Endodermal cell (in vitro differentiated cells): ENCODE measurements around the gene TMEM131L. TPM values are rescaled to one million over a fixed set of nuclear protein-coding genes. Genes with fewer than 3 reads are reported as not detected.

Source experiments
- DNase-seq: peaks from one replicate; pipeline ENCODE4 v3.0.0-alpha.2; 2017
- H3K27ac ChIP-seq: 2 replicates; pipeline ENCODE4 v1.5.1; 2013; ENCODE audit warnings: mild to moderate bottlenecking, low read depth, low read length, moderate library complexity
- H3K27me3 ChIP-seq: 2 replicates; pipeline ENCODE4 v1.6.1; 2013; ENCODE audit warnings: mild to moderate bottlenecking, low read length, moderate library complexity; ENCODE audit not compliant: insufficient read depth, control insufficient read depth, poor library complexity, severe bottlenecking
- H3K36me3 ChIP-seq: 2 replicates; pipeline ENCODE4 v1.7.0; 2013; ENCODE audit warnings: mild to moderate bottlenecking, low read length, moderate library complexity; ENCODE audit not compliant: control insufficient read depth, insufficient read depth
- H3K4me1 ChIP-seq: one replicate; pipeline ENCODE4 v1.7.0; 2013; ENCODE audit warnings: low read length; ENCODE audit not compliant: control insufficient read depth, insufficient read depth
- H3K4me3 ChIP-seq: 2 replicates; pipeline ENCODE4 v1.5.1; 2013; ENCODE audit warnings: mild to moderate bottlenecking, low read length, moderate library complexity
- H3K9ac ChIP-seq: 2 replicates; pipeline ENCODE4 v1.6.1; 2013; ENCODE audit warnings: mild to moderate bottlenecking, low read length, moderate library complexity; ENCODE audit not compliant: poor library complexity, severe bottlenecking; ENCODE audit errors: extremely low read depth
- H3K9me3 ChIP-seq: 2 replicates; pipeline ENCODE4 v1.6.1; 2013; ENCODE audit warnings: mild to moderate bottlenecking, low read length, moderate library complexity; ENCODE audit not compliant: control insufficient read depth
- H3K27ac Mint-ChIP-seq: 2 replicates; pipeline ENCODE4 v1.8.0; 2020; ENCODE audit warnings: mixed read lengths
- H3K27me3 Mint-ChIP-seq: 2 replicates; pipeline ENCODE4 v1.8.0; 2021; ENCODE audit warnings: mild to moderate bottlenecking, mixed read lengths; ENCODE audit not compliant: insufficient read depth
- H3K36me3 Mint-ChIP-seq: 2 replicates; pipeline ENCODE4 v1.8.0; 2020; ENCODE audit warnings: low read depth, mixed read lengths
- H3K4me1 Mint-ChIP-seq: 2 replicates; pipeline ENCODE4 v1.8.0; 2020; ENCODE audit warnings: mixed read lengths
- H3K4me3 Mint-ChIP-seq: 2 replicates; pipeline ENCODE4 v1.8.0; 2020; ENCODE audit warnings: mild to moderate bottlenecking, moderate library complexity, mixed read lengths
- H3K9me3 Mint-ChIP-seq: 2 replicates; pipeline ENCODE4 v1.8.0; 2020; ENCODE audit warnings: mild to moderate bottlenecking, mixed read lengths
- WGBS, 2 experiments: methylation state at CpG; one replicate each; pipeline versions ENCODE4 v1.1.5 to v1.1.7; 2013; ENCODE audit warnings: missing lambda C conversion rate in 2 of 2, mixed read lengths in 1 of 2; ENCODE audit not compliant: insufficient coverage in 1 of 2, insufficient read length in 1 of 2; 5-methylcytosine and 5-hydroxymethylcytosine counted together
- total RNA-seq, 2 donors: library from RNA; stranded (reverse); fragmentation: NEBNext Ultra II Directional in 1 of 2; extraction: Animal tissue kit (Norgen Biotek cat#: 25700) in 1 of 2; gene quantifications; 2 replicates in 1 of 2; 3 replicates in 1 of 2; pipeline ENCODE4 v1.2.1, GENCODE V29; 2021
- TF ChIP-seq, protein P1 (sequence below): fragments of 200-600 bp; sonication (generic); conservative IDR thresholded peaks from 2 replicates; pipeline ENCODE4 v1.5.0; 2021; ENCODE audit warnings: antibody characterized with exemption, mild to moderate bottlenecking

The TMEM131L gene
- total RNA-seq, 2 donors from 2014 or later = 6.2 to 10.8 TPM

DNA sequence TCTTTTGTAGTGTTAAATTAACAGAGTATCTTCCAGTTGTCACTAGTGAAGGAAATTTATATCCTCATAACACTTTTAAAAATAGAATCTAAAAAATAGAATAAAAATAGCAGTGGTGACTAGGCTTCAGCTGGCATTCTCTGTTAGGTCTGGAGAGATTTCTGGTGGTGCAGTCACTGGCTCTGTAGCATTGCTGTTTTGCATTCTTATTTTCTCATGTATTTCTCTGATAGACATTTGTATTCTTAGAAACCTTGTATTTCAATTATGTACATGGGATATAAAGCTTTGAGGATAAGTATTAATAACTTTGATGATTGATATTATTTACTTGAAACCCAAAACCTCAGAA is 87.6 kb downstream of the TMEM131L start:
- no peaks in the 10 kb centered on the region for H3K27me3 ChIP-seq
- H3K9ac ChIP-seq = no peak overlapping the region
- peaks cover 7% of the 10 kb centered on the region for H3K4me1 Mint-ChIP-seq
- H3K27ac Mint-ChIP-seq = no peak overlapping the region
- H3K9me3 Mint-ChIP-seq = no peaks in the 10 kb centered on the region
- H3K4me3 Mint-ChIP-seq = no peak overlapping the region
- H3K4me3 ChIP-seq = no peak overlapping the region
- H3K36me3 ChIP-seq = no peaks in the 10 kb centered on the region
- no peaks in the 10 kb centered on the region for H3K9me3 ChIP-seq
- peaks cover 6% of the 10 kb centered on the region for H3K4me1 ChIP-seq
- TF ChIP-seq, protein P1, sequence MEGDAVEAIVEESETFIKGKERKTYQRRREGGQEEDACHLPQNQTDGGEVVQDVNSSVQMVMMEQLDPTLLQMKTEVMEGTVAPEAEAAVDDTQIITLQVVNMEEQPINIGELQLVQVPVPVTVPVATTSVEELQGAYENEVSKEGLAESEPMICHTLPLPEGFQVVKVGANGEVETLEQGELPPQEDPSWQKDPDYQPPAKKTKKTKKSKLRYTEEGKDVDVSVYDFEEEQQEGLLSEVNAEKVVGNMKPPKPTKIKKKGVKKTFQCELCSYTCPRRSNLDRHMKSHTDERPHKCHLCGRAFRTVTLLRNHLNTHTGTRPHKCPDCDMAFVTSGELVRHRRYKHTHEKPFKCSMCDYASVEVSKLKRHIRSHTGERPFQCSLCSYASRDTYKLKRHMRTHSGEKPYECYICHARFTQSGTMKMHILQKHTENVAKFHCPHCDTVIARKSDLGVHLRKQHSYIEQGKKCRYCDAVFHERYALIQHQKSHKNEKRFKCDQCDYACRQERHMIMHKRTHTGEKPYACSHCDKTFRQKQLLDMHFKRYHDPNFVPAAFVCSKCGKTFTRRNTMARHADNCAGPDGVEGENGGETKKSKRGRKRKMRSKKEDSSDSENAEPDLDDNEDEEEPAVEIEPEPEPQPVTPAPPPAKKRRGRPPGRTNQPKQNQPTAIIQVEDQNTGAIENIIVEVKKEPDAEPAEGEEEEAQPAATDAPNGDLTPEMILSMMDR = no peak
- no peaks in the 10 kb centered on the region for H3K36me3 Mint-ChIP-seq
- no peaks in the 10 kb centered on the region for H3K27me3 Mint-ChIP-seq
- no peak overlapping the region for H3K27ac ChIP-seq
- DNase-seq = no peak

DNA sequence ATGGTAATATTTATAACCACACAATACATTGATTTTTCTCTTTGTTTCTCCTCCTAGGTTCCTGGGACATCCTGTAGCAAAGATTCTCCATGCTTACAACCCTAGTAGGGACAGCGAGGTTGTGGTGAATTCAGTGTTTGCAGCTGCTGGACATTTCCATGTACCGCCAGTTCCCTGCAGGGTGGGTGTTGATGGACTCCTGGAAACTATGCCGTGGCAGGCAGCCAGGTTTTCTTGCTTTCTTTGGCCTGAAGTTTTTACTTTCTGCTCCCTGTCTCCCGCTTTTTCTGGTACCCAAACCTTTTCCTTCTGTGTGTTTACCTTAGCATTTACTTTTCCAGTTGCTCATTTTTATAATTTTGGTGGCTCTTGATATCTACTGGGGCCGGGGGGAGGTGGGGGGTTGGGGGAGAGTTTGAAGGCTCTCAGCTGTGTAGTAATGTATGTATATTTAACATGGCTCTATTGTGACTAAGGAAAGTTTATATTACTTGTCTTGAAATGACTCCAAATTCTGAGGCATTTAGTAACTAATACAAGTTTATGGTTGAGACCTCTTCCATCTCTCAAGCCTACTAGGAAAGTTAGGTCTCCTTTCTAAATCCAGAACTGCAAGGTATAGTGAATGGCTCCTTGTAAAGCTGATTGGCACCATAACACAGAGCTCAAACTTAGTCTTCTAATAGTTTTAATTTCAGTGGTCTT is 89.7 kb downstream of the TMEM131L start:
- 86 to 87% methylated on average over 2 to 5 of the region's 5 CpGs for WGBS, 2 experiments
- Mint-ChIP-seq H3K36me3 (peaks cover 16% of the 10 kb centered on the region), H3K4me1 (peaks cover 7% of the 10 kb centered on the region), H3K27ac (no peak overlapping the region), H3K27me3 (no peaks in the 10 kb centered on the region), H3K4me3 (no peak overlapping the region), H3K9me3 (peaks cover 3% of the 10 kb centered on the region)
- H3K36me3 ChIP-seq = no peaks in the 10 kb centered on the region
- H3K9ac ChIP-seq = no peak overlapping the region
- no peaks in the 10 kb centered on the region for H3K27me3 ChIP-seq
- TF ChIP-seq, protein P1 = no peak
- H3K27ac ChIP-seq = no peak overlapping the region
- H3K9me3 ChIP-seq = peaks cover under 1% of the 10 kb centered on the region
- peaks cover 6% of the 10 kb centered on the region for H3K4me1 ChIP-seq
- no peak overlapping the region for H3K4me3 ChIP-seq
- no peak for DNase-seq

DNA sequence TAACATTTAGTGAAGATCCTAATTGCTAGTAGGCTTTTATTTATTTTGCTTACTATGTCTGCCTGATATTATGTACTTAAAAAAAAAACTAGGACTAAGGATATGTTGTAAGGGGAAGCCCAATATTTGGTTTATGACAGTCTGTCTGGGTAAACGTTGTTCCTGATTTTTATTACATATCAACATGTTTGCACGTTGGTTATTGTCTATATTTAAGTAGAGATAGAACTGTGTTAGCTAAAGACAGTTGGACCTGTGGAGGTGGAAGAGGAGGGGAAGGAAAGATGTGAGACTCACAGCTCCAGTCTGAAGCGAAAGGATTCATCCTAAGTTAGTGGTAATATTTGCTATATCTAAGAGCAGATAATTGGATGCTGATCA is 90.3 kb downstream of the TMEM131L start:
- H3K36me3 ChIP-seq = no peaks in the 10 kb centered on the region
- peaks cover 7% of the 10 kb centered on the region for H3K9me3 Mint-ChIP-seq
- H3K27ac ChIP-seq = no peak overlapping the region
- H3K36me3 Mint-ChIP-seq = peaks cover 20% of the 10 kb centered on the region
- H3K4me1 ChIP-seq = peaks cover 6% of the 10 kb centered on the region
- TF ChIP-seq, protein P1 = no peak
- H3K4me3 Mint-ChIP-seq = no peak overlapping the region
- H3K4me3 ChIP-seq = no peak overlapping the region
- H3K27me3 Mint-ChIP-seq = no peaks in the 10 kb centered on the region
- peaks cover 3% of the 10 kb centered on the region for H3K9me3 ChIP-seq
- no peaks in the 10 kb centered on the region for H3K27me3 ChIP-seq
- no peak for DNase-seq
- peaks cover 7% of the 10 kb centered on the region for H3K4me1 Mint-ChIP-seq
- 89% methylated on average over 3 of the region's 3 CpGs; no CpG with 5 or more reads in 1 of the 2 experiments for WGBS, 2 experiments
- H3K27ac Mint-ChIP-seq = no peak overlapping the region
- H3K9ac ChIP-seq = no peak overlapping the region
